ENCODE results near the gene LAMTOR4. TPM values are rescaled to one million over a fixed set of nuclear protein-coding genes. Genes with fewer than 3 reads are reported as not detected.

The LAMTOR4 gene
- total and polyA plus RNA-seq, 2 of the 13 experiments (the other 11 are each of a cell fraction or from before 2014, with no cell fraction given) = 115 to 118 TPM

- TF ChIP-seq IRF1 (CRISPR knock-in tag; IDR thresholded peaks at IDR 0.05; ENCODE audit: low read depth) = no peak
- TF ChIP-seq NCOA5 (CRISPR knock-in tag; IDR thresholded peaks at IDR 0.05) = no peak
- no peak for TF ChIP-seq SKI (IDR thresholded peaks at IDR 0.05; ENCODE audit: partially characterized antibody)
- TF ChIP-seq POLR2AphosphoS2 (IDR thresholded peaks at IDR 0.05; ENCODE audit: low read depth, low read length) = no peak
- TF ChIP-seq REPIN1 (CRISPR knock-in tag; IDR thresholded peaks at IDR 0.05; ENCODE audit: borderline replicate concordance, low read depth) = no peak
- TF ChIP-seq ZNF780A (CRISPR knock-in tag; IDR thresholded peaks at IDR 0.05) = 0 out of 2 replicates have a peak, but pooled peaks have one; percentile 52
- 0 out of 2 replicates have a peak, but pooled peaks have one; percentile 56 for TF ChIP-seq ZNF784 (CRISPR knock-in tag; IDR thresholded peaks at IDR 0.05; ENCODE audit: borderline replicate concordance)
- TF ChIP-seq, protein P1, sequence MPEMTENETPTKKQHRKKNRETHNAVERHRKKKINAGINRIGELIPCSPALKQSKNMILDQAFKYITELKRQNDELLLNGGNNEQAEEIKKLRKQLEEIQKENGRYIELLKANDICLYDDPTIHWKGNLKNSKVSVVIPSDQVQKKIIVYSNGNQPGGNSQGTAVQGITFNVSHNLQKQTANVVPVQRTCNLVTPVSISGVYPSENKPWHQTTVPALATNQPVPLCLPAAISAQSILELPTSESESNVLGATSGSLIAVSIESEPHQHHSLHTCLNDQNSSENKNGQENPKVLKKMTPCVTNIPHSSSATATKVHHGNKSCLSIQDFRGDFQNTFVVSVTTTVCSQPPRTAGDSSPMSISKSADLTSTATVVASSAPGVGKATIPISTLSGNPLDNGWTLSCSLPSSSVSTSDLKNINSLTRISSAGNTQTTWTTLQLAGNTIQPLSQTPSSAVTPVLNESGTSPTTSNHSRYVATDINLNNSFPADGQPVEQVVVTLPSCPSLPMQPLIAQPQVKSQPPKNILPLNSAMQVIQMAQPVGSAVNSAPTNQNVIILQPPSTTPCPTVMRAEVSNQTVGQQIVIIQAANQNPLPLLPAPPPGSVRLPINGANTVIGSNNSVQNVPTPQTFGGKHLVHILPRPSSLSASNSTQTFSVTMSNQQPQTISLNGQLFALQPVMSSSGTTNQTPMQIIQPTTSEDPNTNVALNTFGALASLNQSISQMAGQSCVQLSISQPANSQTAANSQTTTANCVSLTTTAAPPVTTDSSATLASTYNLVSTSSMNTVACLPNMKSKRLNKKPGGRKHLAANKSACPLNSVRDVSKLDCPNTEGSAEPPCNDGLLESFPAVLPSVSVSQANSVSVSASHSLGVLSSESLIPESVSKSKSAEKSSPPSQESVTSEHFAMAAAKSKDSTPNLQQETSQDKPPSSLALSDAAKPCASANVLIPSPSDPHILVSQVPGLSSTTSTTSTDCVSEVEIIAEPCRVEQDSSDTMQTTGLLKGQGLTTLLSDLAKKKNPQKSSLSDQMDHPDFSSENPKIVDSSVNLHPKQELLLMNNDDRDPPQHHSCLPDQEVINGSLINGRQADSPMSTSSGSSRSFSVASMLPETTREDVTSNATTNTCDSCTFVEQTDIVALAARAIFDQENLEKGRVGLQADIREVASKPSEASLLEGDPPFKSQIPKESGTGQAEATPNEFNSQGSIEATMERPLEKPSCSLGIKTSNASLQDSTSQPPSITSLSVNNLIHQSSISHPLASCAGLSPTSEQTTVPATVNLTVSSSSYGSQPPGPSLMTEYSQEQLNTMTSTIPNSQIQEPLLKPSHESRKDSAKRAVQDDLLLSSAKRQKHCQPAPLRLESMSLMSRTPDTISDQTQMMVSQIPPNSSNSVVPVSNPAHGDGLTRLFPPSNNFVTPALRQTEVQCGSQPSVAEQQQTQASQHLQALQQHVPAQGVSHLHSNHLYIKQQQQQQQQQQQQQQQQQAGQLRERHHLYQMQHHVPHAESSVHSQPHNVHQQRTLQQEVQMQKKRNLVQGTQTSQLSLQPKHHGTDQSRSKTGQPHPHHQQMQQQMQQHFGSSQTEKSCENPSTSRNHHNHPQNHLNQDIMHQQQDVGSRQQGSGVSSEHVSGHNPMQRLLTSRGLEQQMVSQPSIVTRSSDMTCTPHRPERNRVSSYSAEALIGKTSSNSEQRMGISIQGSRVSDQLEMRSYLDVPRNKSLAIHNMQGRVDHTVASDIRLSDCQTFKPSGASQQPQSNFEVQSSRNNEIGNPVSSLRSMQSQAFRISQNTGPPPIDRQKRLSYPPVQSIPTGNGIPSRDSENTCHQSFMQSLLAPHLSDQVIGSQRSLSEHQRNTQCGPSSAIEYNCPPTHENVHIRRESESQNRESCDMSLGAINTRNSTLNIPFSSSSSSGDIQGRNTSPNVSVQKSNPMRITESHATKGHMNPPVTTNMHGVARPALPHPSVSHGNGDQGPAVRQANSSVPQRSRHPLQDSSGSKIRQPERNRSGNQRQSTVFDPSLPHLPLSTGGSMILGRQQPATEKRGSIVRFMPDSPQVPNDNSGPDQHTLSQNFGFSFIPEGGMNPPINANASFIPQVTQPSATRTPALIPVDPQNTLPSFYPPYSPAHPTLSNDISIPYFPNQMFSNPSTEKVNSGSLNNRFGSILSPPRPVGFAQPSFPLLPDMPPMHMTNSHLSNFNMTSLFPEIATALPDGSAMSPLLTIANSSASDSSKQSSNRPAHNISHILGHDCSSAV (CRISPR knock-in tag; IDR thresholded peaks at IDR 0.05; ENCODE audit: borderline replicate concordance) = no peak
- peak; percentile 48; the same call in 1 of the 2 replicates for TF ChIP-seq THAP11 (CRISPR knock-in tag; IDR thresholded peaks at IDR 0.05)
- TF ChIP-seq NFIB (CRISPR knock-in tag; IDR thresholded peaks at IDR 0.05; ENCODE audit: borderline replicate concordance) = no peak
- TF ChIP-seq ZNF17 (CRISPR knock-in tag; IDR thresholded peaks at IDR 0.05) = no peak
- TF ChIP-seq, protein P2, sequence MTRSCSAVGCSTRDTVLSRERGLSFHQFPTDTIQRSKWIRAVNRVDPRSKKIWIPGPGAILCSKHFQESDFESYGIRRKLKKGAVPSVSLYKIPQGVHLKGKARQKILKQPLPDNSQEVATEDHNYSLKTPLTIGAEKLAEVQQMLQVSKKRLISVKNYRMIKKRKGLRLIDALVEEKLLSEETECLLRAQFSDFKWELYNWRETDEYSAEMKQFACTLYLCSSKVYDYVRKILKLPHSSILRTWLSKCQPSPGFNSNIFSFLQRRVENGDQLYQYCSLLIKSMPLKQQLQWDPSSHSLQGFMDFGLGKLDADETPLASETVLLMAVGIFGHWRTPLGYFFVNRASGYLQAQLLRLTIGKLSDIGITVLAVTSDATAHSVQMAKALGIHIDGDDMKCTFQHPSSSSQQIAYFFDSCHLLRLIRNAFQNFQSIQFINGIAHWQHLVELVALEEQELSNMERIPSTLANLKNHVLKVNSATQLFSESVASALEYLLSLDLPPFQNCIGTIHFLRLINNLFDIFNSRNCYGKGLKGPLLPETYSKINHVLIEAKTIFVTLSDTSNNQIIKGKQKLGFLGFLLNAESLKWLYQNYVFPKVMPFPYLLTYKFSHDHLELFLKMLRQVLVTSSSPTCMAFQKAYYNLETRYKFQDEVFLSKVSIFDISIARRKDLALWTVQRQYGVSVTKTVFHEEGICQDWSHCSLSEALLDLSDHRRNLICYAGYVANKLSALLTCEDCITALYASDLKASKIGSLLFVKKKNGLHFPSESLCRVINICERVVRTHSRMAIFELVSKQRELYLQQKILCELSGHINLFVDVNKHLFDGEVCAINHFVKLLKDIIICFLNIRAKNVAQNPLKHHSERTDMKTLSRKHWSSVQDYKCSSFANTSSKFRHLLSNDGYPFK (CRISPR knock-in tag; IDR thresholded peaks at IDR 0.05; ENCODE audit: borderline replicate concordance) = peak; percentile 53; the same call in 1 of the 2 replicates
- no peak for TF ChIP-seq SRF (IDR thresholded peaks at IDR 0.05; ENCODE audit: low read depth, low read length)
- no peak for TF ChIP-seq ZNF354B (CRISPR knock-in tag; IDR thresholded peaks at IDR 0.05)
Measured at GRCh38 chr7:100119072-100119969, 29.4 kb upstream of the LAMTOR4 start, which contains the start of the genes CNPY4 and TAF6 (continued).
